Stimulated activated CD4-positive, alpha-beta T cell treated with anti-CD3 and anti-CD28 coated beads, Interleukin-2, amount 100 ng/mL, for 4 hours (primary cell): ENCODE measurements around the gene NOX4.
"Not testable (repeated sequence)": the region's sequence is repeated elsewhere in the genome, so short reads cannot be mapped to it uniquely, and the experiment has no call there.

Experiments
- DNase-seq: peaks from one replicate; pipeline ENCODE4 v3.0.0-alpha.2; 2020; ENCODE audit warnings: low read depth

The NOX4 gene

GRCh38 chr11:89303029-89303428 lies 188.1 kb downstream of the NOX4 start:
- DNase-seq = not testable (repeated sequence)

GRCh38 chr11:89295023-89295422 lies 196.2 kb downstream of the NOX4 start:
- DNase-seq = not testable (repeated sequence)

- no peak for DNase-seq
Observed at GRCh38 chr11:89293965-89294679, 197.1 kb downstream of the NOX4 start.

DNA sequence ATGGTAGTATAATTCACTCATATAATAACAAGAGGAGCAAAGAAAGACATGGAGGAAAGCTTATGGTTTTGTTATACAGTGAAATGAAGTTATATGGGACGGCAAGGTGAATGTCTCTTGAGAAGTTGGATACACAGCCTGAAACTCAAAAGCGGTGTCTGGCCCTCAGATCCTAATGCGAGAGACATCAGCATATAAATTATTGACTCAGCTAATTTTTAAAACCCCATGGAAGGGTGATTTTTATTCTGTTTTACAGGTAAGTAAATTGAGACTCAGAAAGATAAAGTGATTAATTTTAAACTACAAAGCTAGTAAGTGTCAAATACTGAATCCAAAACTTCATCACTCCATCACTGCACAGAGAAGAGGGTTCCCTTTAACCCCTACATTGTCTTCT lies 203.2 kb downstream of the NOX4 start:
- not testable (repeated sequence) for DNase-seq

DNA sequence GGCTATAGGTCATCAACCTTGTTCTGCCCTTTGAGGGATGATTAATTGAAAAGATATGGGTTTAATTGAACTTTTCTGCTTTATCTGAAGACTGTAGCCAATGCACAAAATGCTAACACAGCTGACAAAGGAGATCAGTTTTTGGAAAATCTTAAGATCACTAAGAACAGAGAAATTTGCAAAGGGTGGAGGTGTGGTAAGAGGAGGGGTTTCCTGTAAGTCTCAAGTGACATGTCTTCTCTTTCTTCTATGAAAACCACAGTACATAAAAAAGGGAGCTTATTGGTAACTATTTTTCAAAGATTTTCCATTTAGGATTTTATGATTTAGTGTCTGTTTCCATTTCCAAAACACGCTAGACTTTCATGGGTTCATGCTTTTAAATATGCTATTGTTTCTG lies 204.6 kb downstream of the NOX4 start:
- DNase-seq = not testable (repeated sequence)

DNA sequence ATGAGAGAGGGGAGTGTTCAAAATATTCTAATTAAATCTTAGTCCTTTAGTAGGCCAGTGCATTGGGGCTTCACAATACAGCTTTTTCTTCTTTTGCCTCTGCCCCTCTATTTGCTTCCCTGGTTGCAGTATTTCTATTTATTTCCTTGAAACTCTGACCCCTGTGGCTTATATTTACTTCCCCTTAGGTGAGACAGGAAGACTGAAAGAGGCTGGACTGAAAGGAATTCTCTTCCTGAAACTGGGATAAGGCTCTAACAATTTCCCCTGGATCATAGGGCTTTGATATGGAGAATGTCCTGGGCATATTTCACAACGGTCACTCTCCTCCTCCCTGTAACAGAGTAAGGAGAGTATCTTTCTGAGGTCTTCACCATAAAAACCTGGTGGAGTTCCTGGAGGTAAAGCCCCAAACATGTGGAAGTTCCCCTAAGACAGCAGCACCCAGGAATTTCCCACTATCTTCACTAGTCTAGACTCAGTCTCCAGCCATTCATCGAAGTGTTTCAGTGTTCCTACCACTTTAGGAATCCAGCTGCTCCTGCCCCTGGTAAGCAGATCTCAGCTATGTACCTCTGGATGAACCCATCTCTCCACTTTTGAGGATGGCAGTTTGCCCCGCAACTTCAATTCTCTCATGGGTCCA lies 210.0 kb downstream of the NOX4 start:
- DNase-seq = not testable (repeated sequence)

DNA sequence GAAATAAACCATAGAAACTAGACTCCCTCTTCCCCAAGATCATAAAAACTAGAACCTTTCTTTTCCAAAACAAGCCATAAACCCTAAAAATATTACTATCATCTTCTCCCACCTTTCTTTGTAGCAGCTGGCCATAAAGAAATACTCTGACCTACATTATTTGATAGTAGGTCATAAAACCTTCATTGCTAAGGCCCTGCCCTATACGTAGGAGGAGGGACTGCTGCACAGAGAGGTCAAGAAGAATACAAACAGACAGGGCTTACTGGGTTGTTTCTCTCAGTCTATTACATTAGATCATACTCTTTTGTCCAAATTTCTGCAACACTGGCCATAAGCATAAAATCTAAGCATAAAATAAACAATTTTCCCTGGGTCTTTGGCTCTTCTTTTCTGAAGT lies 212.0 kb downstream of the NOX4 start:
- no peak for DNase-seq

DNA sequence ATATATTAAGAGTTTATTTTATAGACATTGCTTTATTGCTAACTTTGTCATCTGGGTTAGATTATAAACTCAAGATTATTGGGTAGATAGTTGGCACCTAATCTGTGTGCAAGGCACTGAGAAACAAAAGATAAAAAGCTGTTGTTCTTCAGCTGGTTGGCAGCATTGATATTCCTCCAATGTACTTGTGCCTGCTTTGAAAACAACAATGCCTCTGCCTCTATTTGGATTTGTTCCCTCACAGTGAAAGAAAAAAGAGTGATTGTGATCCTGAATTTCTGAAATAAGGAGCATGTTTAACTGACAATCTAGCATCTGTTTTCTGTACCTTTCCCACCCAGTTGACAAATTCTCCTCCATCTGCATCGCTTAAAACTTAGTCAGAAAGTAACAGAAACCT lies 215.2 kb downstream of the NOX4 start:
- no peak for DNase-seq
